Medulla oblongata (tissue), 1 donor: Measurements from ENCODE around the gene TTC6.
A peak's percentile ranks its signal among the peaks of the same experiment; 100 is the strongest.

ENCODE experiments used
- DNase-seq: peaks from one replicate; pipeline ENCODE4 v3.0.0-alpha.2; 2015; ENCODE audit errors: extremely low spot score

Gene TTC6

GRCh38 chr14:37585101-37585511 lies 10.3 kb upstream of the TTC6 start:
- DNase-seq, result no peak

GRCh38 chr14:37585971-37586796 lies 9.2 kb upstream of the TTC6 start:
- DNase-seq, result no peak

- DNase-seq, result no peak
Measured at GRCh38 chr14:37586797-37587130, 8.7 kb upstream of the TTC6 start.

- no peak for DNase-seq
Measured at GRCh38 chr14:37587131-37587803, 8.2 kb upstream of the TTC6 start.

- DNase-seq, result no peak
Measured at GRCh38 chr14:37587881-37588666, 7.4 kb upstream of the TTC6 start.

GRCh38 chr14:37588667-37588955 lies 6.8 kb upstream of the TTC6 start:
- DNase-seq, result no peak

- DNase-seq, result no peak
Measured at GRCh38 chr14:37588956-37589714, 6.3 kb upstream of the TTC6 start.

- DNase-seq, result no peak
Measured at GRCh38 chr14:37589715-37590427, 5.6 kb upstream of the TTC6 start.

GRCh38 chr14:37590428-37591139 lies 4.8 kb upstream of the TTC6 start:
- no peak for DNase-seq

GRCh38 chr14:37591311-37591940 lies 4.0 kb upstream of the TTC6 start:
- DNase-seq, result no peak

GRCh38 chr14:37591941-37592481 lies 3.4 kb upstream of the TTC6 start:
- no peak for DNase-seq

- no peak for DNase-seq
Measured at GRCh38 chr14:37592482-37593408, 2.7 kb upstream of the TTC6 start.

- DNase-seq, result no peak
Measured at GRCh38 chr14:37593511-37594237, 1.8 kb upstream of the TTC6 start.

GRCh38 chr14:37594238-37594970 lies 1.0 kb upstream of the TTC6 start:
- peak; percentile 78 for DNase-seq

GRCh38 chr14:37595809-37596621 lies 586 bp downstream of the TTC6 start:
- DNase-seq, result no peak

- no peak for DNase-seq
Measured at GRCh38 chr14:37596790-37597472, 1.5 kb downstream of the TTC6 start.
